Measurements from ENCODE around the gene PLPPR1. TPM values are rescaled to one million over a fixed set of nuclear protein-coding genes. Genes with fewer than 3 reads are reported as not detected.
"Not testable (repeated sequence)": the region's sequence is repeated elsewhere in the genome, so short reads cannot be mapped to it uniquely, and the experiment has no call there.

The PLPPR1 gene
- total RNA-seq, 4 donors from 2014 or later, result 0.54 TPM; not detected in 3

GRCh38 chr9:101324245-101324804 lies 295.8 kb downstream of the PLPPR1 start:
- no peaks in the 10 kb centered on the region for H3K36me3 ChIP-seq
- TF ChIP-seq POLR2A (IDR thresholded peaks at IDR 0.05) (no peak), CTCF (IDR thresholded peaks at IDR 0.05) (no peak)
- no peaks in the 10 kb centered on the region for H3K27me3 ChIP-seq
- H3K27ac ChIP-seq, result no peak overlapping the region
- no peaks in the 10 kb centered on the region for H3K4me1 ChIP-seq
- DNase-seq, result no peak
- H3K4me3 ChIP-seq, result no peak overlapping the region
- H3K9me3 ChIP-seq, result peaks cover 0 to 3% (median 0%) of the 10 kb centered on the region in 4 donors

- H3K36me3 ChIP-seq, result no peaks in the 10 kb centered on the region
- no peak overlapping the region for H3K4me3 ChIP-seq
- TF ChIP-seq CTCF (IDR thresholded peaks at IDR 0.05) (no peak), POLR2A (IDR thresholded peaks at IDR 0.05) (no peak)
- H3K4me1 ChIP-seq, result no peaks in the 10 kb centered on the region
- H3K9me3 ChIP-seq, result peaks cover 0 to 3% (median 0%) of the 10 kb centered on the region in 4 donors
- no peaks in the 10 kb centered on the region for H3K27me3 ChIP-seq
- no peak for DNase-seq
- H3K27ac ChIP-seq, result no peak overlapping the region
These were observed 296.5 kb downstream of the PLPPR1 start for GRCh38 chr9:101325053-101325452.

GRCh38 chr9:101326035-101326434 lies 297.5 kb downstream of the PLPPR1 start:
- no peaks in the 10 kb centered on the region for H3K27me3 ChIP-seq
- peaks cover 0 to 3% (median 0%) of the 10 kb centered on the region in 4 donors for H3K9me3 ChIP-seq
- H3K27ac ChIP-seq, result no peak overlapping the region
- TF ChIP-seq POLR2A (IDR thresholded peaks at IDR 0.05), result no peak
- TF ChIP-seq CTCF (IDR thresholded peaks at IDR 0.05), result no peak
- H3K4me1 ChIP-seq, result no peaks in the 10 kb centered on the region
- no peak for DNase-seq
- H3K4me3 ChIP-seq, result no peak overlapping the region
- H3K36me3 ChIP-seq, result no peaks in the 10 kb centered on the region

- Histone ChIP-seq H3K4me3 (peak overlapping the region in 1 of 4 donors; percentile 8), H3K27ac (no peak overlapping the region), H3K9me3 (peaks cover 0 to 3% (median 0%) of the 10 kb centered on the region in 4 donors), H3K27me3 (no peaks in the 10 kb centered on the region), H3K4me1 (no peaks in the 10 kb centered on the region), H3K36me3 (no peaks in the 10 kb centered on the region)
- TF ChIP-seq CTCF (IDR thresholded peaks at IDR 0.05) (no peak), POLR2A (IDR thresholded peaks at IDR 0.05) (no peak)
- DNase-seq, result no peak
These were observed 298.0 kb downstream of the PLPPR1 start for GRCh38 chr9:101326501-101326900.

- not testable (repeated sequence) for H3K4me1 ChIP-seq, H3K36me3 ChIP-seq, H3K27me3 ChIP-seq, DNase-seq, H3K9me3 ChIP-seq, H3K4me3 ChIP-seq
- H3K27ac ChIP-seq, result peak overlapping the region in 1 of 4 donors; percentile 9
These were observed 298.9 kb downstream of the PLPPR1 start for GRCh38 chr9:101327422-101327909.

GRCh38 chr9:101332362-101332761 lies 303.8 kb downstream of the PLPPR1 start:
- Histone ChIP-seq H3K4me3 (no peak overlapping the region), H3K27ac (no peak overlapping the region), H3K9me3 (no peaks in the 10 kb centered on the region), H3K27me3 (no peaks in the 10 kb centered on the region), H3K36me3 (no peaks in the 10 kb centered on the region), H3K4me1 (no peaks in the 10 kb centered on the region)
- DNase-seq, result no peak
- TF ChIP-seq POLR2A (IDR thresholded peaks at IDR 0.05) (no peak), CTCF (IDR thresholded peaks at IDR 0.05) (no peak)

All from Peyer's patch (tissue), 4 donors.